WTC11 (cell line): ENCODE data around the gene NPAS3.

Source experiments
- ATF3 ChIP-seq: sonication (generic); formaldehyde crosslinking; conservative IDR thresholded peaks from 2 replicates; pipeline ENCODE4 v1.8.1; 2022; ENCODE audit warnings: mild to moderate bottlenecking, missing genetic modification reagents
- ATF6 ChIP-seq: sonication (generic); formaldehyde crosslinking; IDR thresholded peaks from 2 replicates; pipeline ENCODE4 v1.8.1; 2023; ENCODE audit warnings: mild to moderate bottlenecking, missing genetic modification reagents
- CTCF ChIP-seq: fragments of 200-600 bp; IDR thresholded peaks from 2 replicates; pipeline ENCODE4 v1.8.0; 2022; ENCODE audit warnings: antibody characterized with exemption
- E2F4 ChIP-seq: sonication (generic); formaldehyde crosslinking; IDR thresholded peaks from 2 replicates; pipeline ENCODE4 v1.8.1; 2022; ENCODE audit warnings: low read depth, mild to moderate bottlenecking, moderate library complexity, missing genetic modification reagents, borderline replicate concordance
- ELF4 ChIP-seq: sonication (generic); formaldehyde crosslinking; IDR thresholded peaks from 2 replicates; pipeline ENCODE4 v1.8.1; 2022; ENCODE audit warnings: low read depth, mild to moderate bottlenecking, moderate library complexity, missing genetic modification reagents
- FOXK1 ChIP-seq: sonication (generic); formaldehyde crosslinking; IDR thresholded peaks from 2 replicates; pipeline ENCODE4 v1.8.0; 2022; ENCODE audit warnings: mild to moderate bottlenecking, moderate library complexity, missing genetic modification reagents
- IRF2 ChIP-seq: sonication (generic); formaldehyde crosslinking; IDR thresholded peaks from 2 replicates; pipeline ENCODE4 v1.8.0; 2022; ENCODE audit warnings: low read depth, missing genetic modification reagents, borderline replicate concordance
- JUN ChIP-seq: sonication (generic); formaldehyde crosslinking; IDR thresholded peaks from 2 replicates; pipeline ENCODE4 v1.8.0; 2023; ENCODE audit warnings: mild to moderate bottlenecking, missing genetic modification reagents
- MAX ChIP-seq: sonication (generic); formaldehyde crosslinking; IDR thresholded peaks from 2 replicates; pipeline ENCODE4 v1.8.0; 2022; ENCODE audit warnings: mild to moderate bottlenecking, missing genetic modification reagents
- PREB ChIP-seq: sonication (generic); formaldehyde crosslinking; IDR thresholded peaks from 2 replicates; pipeline ENCODE4 v1.8.1; 2022; ENCODE audit warnings: mild to moderate bottlenecking, missing genetic modification reagents, moderate library complexity, borderline replicate concordance
- TEAD1 ChIP-seq: sonication (generic); formaldehyde crosslinking; IDR thresholded peaks from 2 replicates; pipeline ENCODE4 v1.8.0; 2022; ENCODE audit warnings: mild to moderate bottlenecking, missing genetic modification reagents
- ZNF317 ChIP-seq: sonication (generic); formaldehyde crosslinking; IDR thresholded peaks from 2 replicates; pipeline ENCODE4 v1.8.1; 2023; ENCODE audit warnings: low read depth, mild to moderate bottlenecking, moderate library complexity, missing genetic modification reagents, borderline replicate concordance

- TF ChIP-seq CTCF: no peak
- TF ChIP-seq ZNF317 (CRISPR knock-in tag): no peak
- no peak for TF ChIP-seq E2F4
- TF ChIP-seq FOXK1 (CRISPR knock-in tag): no peak
- no peak for TF ChIP-seq PREB (CRISPR knock-in tag)
- no peak for TF ChIP-seq IRF2 (CRISPR knock-in tag)
- no peak for TF ChIP-seq ATF3 (CRISPR knock-in tag)
- TF ChIP-seq JUN (CRISPR knock-in tag): no peak
- TF ChIP-seq ELF4 (CRISPR knock-in tag): no peak
- TF ChIP-seq MAX (CRISPR knock-in tag): no peak
- no peak for TF ChIP-seq TEAD1 (CRISPR knock-in tag)
- TF ChIP-seq ATF6: no peak
Measured at GRCh38 chr14:33207467-33208017, 268.9 kb downstream of the NPAS3 start.
